Endothelial cell of umbilical vein (primary cell): ENCODE measurements around the gene SH3BP4. TPM values are rescaled to one million over a fixed set of nuclear protein-coding genes. Genes with fewer than 3 reads are reported as not detected.

ENCODE experiments used
- BruUV-seq: library from RNA; stranded (reverse); fragments of 400-500 nt; replicated peaks from 2 replicates; lab custom pipeline; 2021; lab: Mats Ljungman, UMichigan
- CTCF ChIA-PET: fragments of 300-600, 350-600 bp; sonication (Branson Sonifier 250); formaldehyde crosslinking; loops from one replicate; lab custom pipeline; 2021; ENCODE audit warnings: antibody characterized with exemption, inconsistent platforms; lab: Charles Lee
- POLR2A ChIA-PET: fragments of 300-600, 350-600 bp; sonication (Branson Sonifier 250); formaldehyde crosslinking; loops from one replicate; lab custom pipeline; 2021; ENCODE audit warnings: antibody characterized with exemption, inconsistent platforms; lab: Charles Lee
- DNase-seq: peaks from one replicate; pipeline ENCODE4 v3.0.0-alpha.2; 2011; ENCODE audit warnings: low read depth, low spot score
- FAIRE-seq: peaks from 2 replicates; lab custom pipeline; 2011; peaks lifted over from hg19 to GRCh38; lab: Jason Lieb, UNC
- H2AFZ ChIP-seq: 2 replicates; pipeline ENCODE4 v1.6.0; 2012; ENCODE audit warnings: low read depth, low read length, control low read depth, inconsistent platforms
- H3K27ac ChIP-seq: 2 replicates; pipeline ENCODE4 v1.5.1; 2011; ENCODE audit warnings: low read depth, mild to moderate bottlenecking, control low read depth, low read length, moderate library complexity; ENCODE audit not compliant: insufficient read depth
- H3K27me3 ChIP-seq, 2 experiments: 2 replicates each; pipeline versions ENCODE4 v1.6.0 to v1.6.1; 2011; ENCODE audit warnings: low read length in 2 of 2, mixed read lengths in 1 of 2; ENCODE audit not compliant: control insufficient read depth in 2 of 2, insufficient read depth in 2 of 2
- H3K36me3 ChIP-seq, 2 experiments: 2 replicates in 1 of 2; 3 replicates in 1 of 2; pipeline ENCODE4 v1.5.1; 2011; ENCODE audit warnings: low read length in 2 of 2, mild to moderate bottlenecking in 1 of 2, moderate library complexity in 1 of 2; ENCODE audit not compliant: control insufficient read depth in 2 of 2, insufficient read depth in 2 of 2; ENCODE audit errors: extremely low read depth in 1 of 2
- H3K4me1 ChIP-seq: 3 replicates; pipeline ENCODE4 v1.5.1; 2011; ENCODE audit warnings: mild to moderate bottlenecking, low read length; ENCODE audit not compliant: control insufficient read depth, insufficient read depth; ENCODE audit errors: extremely low read depth
- H3K4me2 ChIP-seq: 2 replicates; pipeline ENCODE4 v1.6.1; 2011; ENCODE audit warnings: low read length, control low read depth, mixed read lengths; ENCODE audit not compliant: insufficient read depth
- H3K4me3 ChIP-seq, 3 experiments: fragments of 200-600 bp in 1 of 3; sonication (generic), shearing (Covaris generic) in 1 of 3; replicated peaks in 1 of 3; 2 replicates each; pipeline ENCODE4 v1.5.1; 2011 to 2016; ENCODE audit warnings: control low read depth in 3 of 3, low read length in 3 of 3, mild to moderate bottlenecking in 2 of 3, inconsistent platforms in 1 of 3, low read depth in 1 of 3, moderate library complexity in 1 of 3; ENCODE audit not compliant: insufficient read depth in 1 of 3
- H3K79me2 ChIP-seq: 2 replicates; pipeline ENCODE4 v1.6.0; 2012; ENCODE audit warnings: low read length, inconsistent platforms; ENCODE audit not compliant: control insufficient read depth, insufficient read depth
- H3K9ac ChIP-seq: replicated peaks from 2 replicates; pipeline ENCODE3; 2011; ENCODE audit warnings: low read length, control low read depth; ENCODE audit not compliant: insufficient read depth; ENCODE audit errors: extremely low read depth
- H3K9me1 ChIP-seq: replicated peaks from 3 replicates; pipeline ENCODE4 v1.6.0; 2011; ENCODE audit warnings: mild to moderate bottlenecking, low read length; ENCODE audit not compliant: control insufficient read depth, insufficient read depth; ENCODE audit errors: extremely low read depth
- H3K9me3 ChIP-seq: replicated peaks from 2 replicates; pipeline ENCODE4 v1.5.1; 2012; ENCODE audit warnings: low read length, inconsistent platforms; ENCODE audit not compliant: control insufficient read depth, insufficient read depth
- H4K20me1 ChIP-seq: replicated peaks from 2 replicates; pipeline ENCODE3; 2011; ENCODE audit warnings: mild to moderate bottlenecking, low read length; ENCODE audit not compliant: control insufficient read depth, insufficient read depth; ENCODE audit errors: extremely low read depth
- CTCF ChIP-seq, 2 donors: IDR thresholded peaks; 1 replicate in 1 of 2; 2 replicates in 1 of 2; pipeline ENCODE4 v1.5.1; 2011; ENCODE audit warnings: low read length in 2 of 2, mild to moderate bottlenecking in 2 of 2, moderate library complexity in 2 of 2, control low read depth in 1 of 2, inconsistent platforms in 1 of 2, low read depth in 1 of 2; ENCODE audit not compliant: insufficient read depth in 1 of 2; ENCODE audit errors: extremely low read depth in 1 of 2
- EZH2 ChIP-seq: IDR thresholded peaks from 2 replicates; pipeline ENCODE4 v1.6.1; 2012; ENCODE audit warnings: borderline replicate concordance, low read depth, mild to moderate bottlenecking, moderate library complexity, low read length, inconsistent platforms; ENCODE audit not compliant: severe bottlenecking
- FOS ChIP-seq: IDR thresholded peaks from 2 replicates; pipeline ENCODE4 v1.6.1; 2011; ENCODE audit warnings: mild to moderate bottlenecking, low read length, moderate library complexity, borderline replicate concordance; ENCODE audit not compliant: insufficient read depth
- GATA2 ChIP-seq: IDR thresholded peaks from 2 replicates; pipeline ENCODE4 v1.7.0; 2011; ENCODE audit warnings: low read depth, mild to moderate bottlenecking, moderate library complexity, mixed read lengths, low read length; ENCODE audit not compliant: insufficient read length, insufficient read depth
- JUN ChIP-seq: IDR thresholded peaks from 2 replicates; pipeline ENCODE4 v1.6.1; 2011; ENCODE audit warnings: borderline replicate concordance, low read depth; ENCODE audit not compliant: insufficient read length, insufficient read depth
- MAX ChIP-seq: IDR thresholded peaks from 2 replicates; pipeline ENCODE4 v1.6.1; 2011; ENCODE audit not compliant: insufficient read depth, insufficient read length
- MYC ChIP-seq: IDR thresholded peaks from one replicate; pipeline ENCODE4 v1.6.1; 2011; ENCODE audit warnings: mild to moderate bottlenecking, low read depth, low read length
- POLR2A ChIP-seq: IDR thresholded peaks from 2 replicates; pipeline ENCODE4 v1.6.1; 2012; ENCODE audit warnings: low read depth, mild to moderate bottlenecking, control low read depth, low read length
- POLR2AphosphoS5 ChIP-seq: IDR thresholded peaks from 2 replicates; pipeline ENCODE4 v1.6.1; 2012; ENCODE audit warnings: low read depth, mild to moderate bottlenecking, control low read depth, low read length, moderate library complexity; ENCODE audit not compliant: insufficient read depth
- dilution Hi-C: fragments of 300-500 bp; cut with MboI; formaldehyde crosslinking; loops from one replicate; pipeline ENCODE4 v1.15.0; 2019; ENCODE audit warnings: low sequenced_read_pairs; ENCODE audit not compliant: extremely low pct_ligation_motif_present
- intact Hi-C: fragments of 100-400 bp; cut with micrococcal nuclease; formaldehyde crosslinking; loops from one replicate; pipeline ENCODE4 v1.10.0; 2022
- polyA plus RNA-seq, 4 experiments: library from polyadenylated mRNA; depleted of rRNA in 3 of 4; stranded (reverse) in 3 of 4; unstranded in 1 of 4; fragments of >200 nt; gene quantifications; 2 replicates each; pipeline versions ENCODE4 v1.2.1 to v1.2.3, GENCODE V29; 2011 to 2012; ENCODE audit warnings: missing spikeins in 1 of 4
- total RNA-seq: library from RNA; stranded (reverse); gene quantifications from 2 replicates; pipeline ENCODE4 v1.2.3, GENCODE V29; 2021

The SH3BP4 gene
- total and polyA plus RNA-seq, 2 donors (not counting 3 experiments of a cell fraction or from before 2014, with no cell fraction given) = 85.2 to 100.0 TPM

GRCh38 chr2:234975611-234976010 is 23.8 kb downstream of the SH3BP4 start:
- Histone ChIP-seq H3K4me1 (peaks cover 48% of the 10 kb centered on the region), H3K27me3 (no peaks in the 10 kb centered on the region), H3K4me3 (no peak overlapping the region), H2AFZ (no peak overlapping the region), H3K79me2 (peaks cover 86% of the 10 kb centered on the region), H3K9ac (no peak overlapping the region), H3K4me2 (no peak overlapping the region), H3K9me1 (no peaks in the 10 kb centered on the region), H4K20me1 (no peaks in the 10 kb centered on the region), H3K36me3 (peaks cover 2 to 4% of the 10 kb centered on the region in 2 experiments), H3K27ac (no peak overlapping the region), H3K9me3 (no peaks in the 10 kb centered on the region)
- ChIA-PET CTCF (interaction anchor here (0.6 kb wide), 1 partner anchor 26 kb away, joined by 3 read pairs; no protein-coding TSS in a partner anchor), POLR2A (no interaction called here)
- FAIRE-seq (no peak), DNase-seq (no peak)
- dilution Hi-C loops (no loop called here), intact Hi-C loops (no loop called here)
- no TSS peak for BruUV-seq
- no peak for TF ChIP-seq EZH2
- no peak for TF ChIP-seq POLR2A
- TF ChIP-seq CTCF (IDR thresholded peaks at IDR 0.05; ENCODE audit: extremely low read depth in 1 of 2, insufficient read depth in 1 of 2, low read depth in 1 of 2, low read length in 2 of 2) = no peak
- TF ChIP-seq MAX = no peak
- TF ChIP-seq FOS = no peak
- no peak for TF ChIP-seq POLR2AphosphoS5
- TF ChIP-seq GATA2 = no peak
- no peak for TF ChIP-seq JUN
- no peak for TF ChIP-seq MYC
